MV-4-11 (cell line): ENCODE results near the gene TRRAP.
"Not testable (repeated sequence)": the region's sequence is repeated elsewhere in the genome, so short reads cannot be mapped to it uniquely, and the experiment has no call there.

Experiments used
- DNase-seq: peaks from one replicate; lab custom pipeline; 2025; lab: John Stamatoyannopoulos, UW

The TRRAP gene

GRCh38 chr7:98866765-98867164 lies 11.6 kb upstream of the TRRAP start:
- no peak for DNase-seq

- peak; percentile 22 for DNase-seq
Measured at GRCh38 chr7:98868450-98868849, 9.9 kb upstream of the TRRAP start.

- DNase-seq, result no peak
Measured at GRCh38 chr7:98869027-98869596, 9.2 kb upstream of the TRRAP start.

GRCh38 chr7:98869597-98870120 lies 8.7 kb upstream of the TRRAP start, which contains the start of gene TMEM130:
TSS of gene TMEM130 (minus strand) at chr7:98870014. CDS start at chr7:98869861, 153 bp downstream.
- no peak for DNase-seq

- peak; percentile 39 for DNase-seq
Measured at GRCh38 chr7:98870121-98870651, 8.1 kb upstream of the TRRAP start.

- DNase-seq, result no peak
Measured at GRCh38 chr7:98870807-98871491, 7.4 kb upstream of the TRRAP start.

- peak; percentile 40 for DNase-seq
Measured at GRCh38 chr7:98872328-98872924, 5.9 kb upstream of the TRRAP start.

GRCh38 chr7:98873610-98874009 lies 4.7 kb upstream of the TRRAP start:
- not testable (repeated sequence) for DNase-seq

- DNase-seq, result no peak
Measured at GRCh38 chr7:98874942-98875341, 3.4 kb upstream of the TRRAP start.

- DNase-seq, result no peak
Measured at GRCh38 chr7:98875501-98875900, 2.8 kb upstream of the TRRAP start.

- no peak for DNase-seq
Measured at GRCh38 chr7:98877146-98877545, 1.2 kb upstream of the TRRAP start.

- no peak for DNase-seq
Measured at GRCh38 chr7:98877692-98878364, 504 bp upstream of the TRRAP start.

GRCh38 chr7:98879198-98879978 lies 1.1 kb downstream of the TRRAP start:
- no peak for DNase-seq

- DNase-seq, result no peak
Measured at GRCh38 chr7:98879979-98880315, 1.6 kb downstream of the TRRAP start.

- no peak for DNase-seq
Measured at GRCh38 chr7:98880485-98880884, 2.2 kb downstream of the TRRAP start.

- no peak for DNase-seq
Measured at GRCh38 chr7:98881561-98882315, 3.4 kb downstream of the TRRAP start.

GRCh38 chr7:98884416-98884815 lies 6.1 kb downstream of the TRRAP start:
- no peak for DNase-seq

GRCh38 chr7:98887038-98887437 lies 8.7 kb downstream of the TRRAP start:
- no peak for DNase-seq

- no peak for DNase-seq
Measured at GRCh38 chr7:98892609-98893008, 14.3 kb downstream of the TRRAP start.

GRCh38 chr7:98899816-98900215 lies 21.5 kb downstream of the TRRAP start:
- no peak for DNase-seq

- no peak for DNase-seq
Measured at GRCh38 chr7:98900815-98901214, 22.5 kb downstream of the TRRAP start.
